Activated CD4-positive, alpha-beta T cell treated with anti-CD3 and anti-CD28 coated beads, Interleukin-2, amount 10 ng/mL, durations not matched to agents 24 days and 14 days (primary cell): ENCODE measurements around the gene HEMK1. TPM values are rescaled to one million over a fixed set of nuclear protein-coding genes. Genes with fewer than 3 reads are reported as not detected.

Experiments used
- DNase-seq: peaks from one replicate; pipeline ENCODE4 v3.0.0; 2022
- H3K27ac Mint-ChIP-seq: one replicate; pipeline ENCODE4 v1.8.0; 2022; ENCODE audit warnings: mild to moderate bottlenecking, mixed read lengths
- H3K27me3 Mint-ChIP-seq: one replicate; pipeline ENCODE4 v1.8.0; 2022; ENCODE audit warnings: mixed read lengths
- H3K36me3 Mint-ChIP-seq: one replicate; pipeline ENCODE4 v1.8.0; 2022; ENCODE audit warnings: low read depth, mild to moderate bottlenecking, mixed read lengths
- H3K4me1 Mint-ChIP-seq: one replicate; pipeline ENCODE4 v1.8.0; 2021; ENCODE audit warnings: mixed read lengths
- H3K4me3 Mint-ChIP-seq: one replicate; pipeline ENCODE4 v1.8.0; 2022; ENCODE audit warnings: mild to moderate bottlenecking, moderate library complexity, mixed read lengths
- H3K9me3 Mint-ChIP-seq: one replicate; pipeline ENCODE4 v1.8.0; 2021; ENCODE audit warnings: mixed read lengths
- intact Hi-C: fragments of 100-400 bp; cut with micrococcal nuclease; formaldehyde crosslinking; loops from one replicate; pipeline ENCODE4 v1.15.1; 2023
- total RNA-seq: library from RNA; stranded (reverse); gene quantifications from 2 replicates; pipeline ENCODE4 v1.2.3, GENCODE V29; 2022

HEMK1 gene
- total RNA-seq, 1 donor from 2014 or later, result 66.0 TPM

DNA sequence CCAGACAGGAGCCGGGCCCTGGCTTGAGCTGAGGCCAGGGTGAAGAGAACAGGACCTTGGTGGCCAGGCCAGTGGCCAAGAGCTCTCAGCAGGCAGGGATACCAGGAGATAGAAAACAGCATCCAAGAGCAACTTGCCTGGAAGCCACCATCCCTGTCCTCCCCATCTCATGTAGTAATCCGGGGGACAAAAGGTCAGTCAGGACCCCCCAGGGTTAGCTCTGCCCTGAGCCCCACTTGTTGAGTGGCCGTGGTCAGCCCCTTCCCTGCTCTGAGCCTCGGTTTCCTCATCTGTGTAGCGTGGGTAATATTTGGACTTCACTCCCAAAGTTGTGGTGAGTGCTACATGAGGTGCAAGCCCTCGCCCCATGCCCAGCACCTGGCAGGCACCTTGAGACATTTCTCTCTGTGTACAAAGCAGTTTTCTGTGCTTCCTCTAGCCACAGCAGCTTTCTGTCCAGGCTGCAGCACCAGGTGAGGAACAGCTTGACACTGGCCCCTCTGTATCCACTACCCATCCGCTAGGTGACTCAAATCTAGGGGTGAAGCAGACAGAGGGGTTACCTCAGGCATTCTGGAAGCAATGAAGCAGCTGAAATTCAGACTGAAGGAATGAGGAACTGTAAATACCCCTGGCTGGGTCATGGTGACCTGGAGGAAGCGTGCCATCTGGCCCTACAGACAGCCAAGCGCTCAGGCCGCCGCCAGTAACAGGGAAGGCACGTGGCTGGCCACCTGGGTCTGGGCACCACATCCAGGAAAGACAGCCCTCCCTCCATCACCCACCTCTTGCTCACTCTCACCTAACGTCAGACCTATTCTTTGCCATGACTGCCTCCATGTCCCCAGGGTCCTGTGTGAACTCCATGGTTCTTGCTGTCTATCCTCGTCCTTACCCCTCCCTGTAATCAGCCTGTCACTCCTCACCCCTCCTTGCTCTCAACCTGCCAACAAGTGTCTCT, 35.6 kb downstream of the HEMK1 start:
- no peaks in the 10 kb centered on the region for H3K27me3 Mint-ChIP-seq
- peak overlapping the region; percentile 93 for H3K4me3 Mint-ChIP-seq
- peaks cover 86% of the 10 kb centered on the region for H3K36me3 Mint-ChIP-seq
- peak overlapping the region; percentile 98 for H3K27ac Mint-ChIP-seq
- H3K9me3 Mint-ChIP-seq, result no peaks in the 10 kb centered on the region
- peak; percentile 68 for DNase-seq
- peaks cover 60% of the 10 kb centered on the region for H3K4me1 Mint-ChIP-seq
- intact Hi-C loops, result loop anchor here (10.0 kb wide), 1 partner anchor 1650 kb away; no protein-coding TSS in a partner anchor

DNA sequence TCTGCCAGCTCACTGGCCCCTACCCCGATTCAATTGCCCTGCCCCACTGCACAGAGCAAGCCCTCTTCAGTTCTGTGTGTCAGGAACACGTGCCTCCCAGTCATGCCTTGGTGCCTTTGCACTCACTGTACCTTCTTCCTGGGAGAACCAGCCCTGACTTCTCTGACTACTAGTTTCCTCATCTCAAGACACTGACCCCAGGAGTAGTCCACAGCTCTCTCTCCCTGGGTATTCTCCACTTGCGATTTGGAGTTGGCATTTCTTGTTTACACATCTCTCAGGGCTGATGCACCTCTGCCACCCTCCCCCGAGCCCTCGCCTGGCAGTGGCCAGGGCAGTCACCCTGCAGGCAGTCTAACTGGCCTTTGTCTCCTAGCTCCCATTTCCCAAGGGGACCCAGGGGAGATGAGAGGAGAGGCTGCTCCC, 36.6 kb downstream of the HEMK1 start:
- intact Hi-C loops, result loop anchor here (10.0 kb wide), 1 partner anchor 1649 kb away; no protein-coding TSS in a partner anchor
- H3K27ac Mint-ChIP-seq, result peak overlapping the region; percentile 98
- peaks cover 50% of the 10 kb centered on the region for H3K4me1 Mint-ChIP-seq
- DNase-seq, result peak; percentile 70
- peaks cover 90% of the 10 kb centered on the region for H3K36me3 Mint-ChIP-seq
- H3K27me3 Mint-ChIP-seq, result no peaks in the 10 kb centered on the region
- no peaks in the 10 kb centered on the region for H3K9me3 Mint-ChIP-seq
- peak overlapping the region; percentile 93 for H3K4me3 Mint-ChIP-seq

DNA sequence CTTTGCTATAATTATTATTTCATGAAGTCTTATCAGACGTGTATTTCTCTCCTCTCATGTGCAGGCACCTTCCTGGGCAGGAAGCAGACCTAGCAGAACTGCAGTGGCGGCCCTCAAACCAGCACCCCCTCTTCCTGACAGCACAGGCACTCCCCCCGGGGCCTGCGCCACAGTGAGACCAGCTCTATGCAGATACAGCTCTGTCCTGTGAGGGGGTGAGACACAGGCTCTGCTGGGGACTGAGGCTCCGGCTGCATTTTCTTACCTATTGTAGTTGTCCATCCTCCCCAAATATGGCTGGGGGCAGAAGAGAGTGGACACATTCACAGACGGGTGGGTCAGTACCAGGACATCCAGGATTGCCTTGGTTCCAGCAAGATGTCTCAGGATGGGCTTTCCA, 37.3 kb downstream of the HEMK1 start:
- Mint-ChIP-seq H3K4me3 (peak overlapping the region; percentile 93), H3K27ac (peak overlapping the region; percentile 98), H3K9me3 (no peaks in the 10 kb centered on the region), H3K4me1 (peaks cover 44% of the 10 kb centered on the region), H3K27me3 (no peaks in the 10 kb centered on the region), H3K36me3 (peaks cover 93% of the 10 kb centered on the region)
- DNase-seq, result peak; percentile 79
- intact Hi-C loops, result loop anchor here (10.0 kb wide), 1 partner anchor 1648 kb away; no protein-coding TSS in a partner anchor

DNA sequence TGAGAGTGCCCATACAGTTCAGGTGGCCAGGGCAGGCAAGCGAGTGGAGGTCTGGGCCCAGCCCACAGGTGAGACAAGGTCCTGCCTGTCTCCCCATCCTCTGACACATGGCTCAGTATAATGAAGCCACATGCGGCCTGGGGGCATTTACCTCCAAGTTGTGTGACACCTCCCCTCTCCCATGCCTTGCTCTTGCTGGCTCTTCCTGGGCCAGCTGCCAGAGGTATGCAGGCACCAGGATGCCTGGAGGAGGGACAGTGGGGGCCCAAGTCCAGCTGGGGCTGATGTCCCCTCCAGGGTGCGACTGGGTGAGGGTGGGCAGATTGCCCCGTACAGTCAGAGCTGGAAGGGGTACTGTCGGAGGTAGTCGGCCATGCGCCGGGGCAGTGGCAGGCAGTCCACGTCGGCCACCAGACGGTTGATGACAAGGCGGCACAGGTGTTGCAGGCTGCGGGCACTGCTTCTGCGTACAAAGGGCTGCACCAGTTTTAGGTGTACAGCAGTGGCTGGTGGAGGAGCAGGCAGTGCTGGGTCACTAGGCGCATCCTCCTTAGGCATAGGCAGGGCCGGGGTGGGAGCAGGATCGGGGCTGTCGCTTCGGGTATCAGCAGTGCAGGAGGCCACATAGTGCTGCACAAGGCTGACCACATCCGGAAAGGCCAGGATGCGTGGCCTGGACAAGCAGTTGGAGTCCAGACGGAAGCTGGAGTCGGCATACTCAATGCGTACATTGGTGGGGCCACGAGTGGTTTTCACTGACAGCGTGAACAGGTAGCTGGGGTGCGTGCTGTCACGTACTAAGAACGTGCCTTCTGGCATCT, 38.2 kb downstream of the HEMK1 start:
- Mint-ChIP-seq H3K27ac (peak overlapping the region; percentile 98), H3K36me3 (peaks cover 97% of the 10 kb centered on the region), H3K9me3 (no peaks in the 10 kb centered on the region), H3K4me3 (peak overlapping the region; percentile 93), H3K4me1 (peaks cover 40% of the 10 kb centered on the region), H3K27me3 (no peaks in the 10 kb centered on the region)
- intact Hi-C loops, result loop anchor here (10.0 kb wide), 1 partner anchor 1647 kb away; no protein-coding TSS in a partner anchor
- peak; percentile 79 for DNase-seq

DNA sequence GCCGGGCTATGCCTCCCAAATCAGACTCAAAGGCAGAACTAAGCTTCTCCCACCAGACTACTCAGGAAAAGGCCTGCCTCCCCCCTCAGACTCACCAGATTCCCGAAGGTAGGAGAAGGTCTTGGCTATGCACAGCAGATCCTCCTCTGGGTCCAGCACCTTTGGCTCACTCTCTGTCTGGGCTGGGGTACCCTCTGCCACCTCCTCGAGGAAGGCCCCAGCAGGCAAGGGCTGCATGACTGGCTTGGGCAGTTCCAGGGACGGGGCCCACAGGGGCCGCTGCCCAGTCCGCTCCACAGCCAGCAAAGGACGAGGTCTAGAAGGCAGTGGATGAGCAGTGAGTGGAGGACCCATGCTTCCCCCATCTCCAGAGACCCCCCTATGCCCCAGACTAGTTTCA, 39.0 kb downstream of the HEMK1 start:
- Mint-ChIP-seq H3K27me3 (no peaks in the 10 kb centered on the region), H3K4me1 (peaks cover 34% of the 10 kb centered on the region), H3K9me3 (no peaks in the 10 kb centered on the region), H3K4me3 (peak overlapping the region; percentile 93), H3K27ac (peak overlapping the region; percentile 98), H3K36me3 (peaks cover 93% of the 10 kb centered on the region)
- DNase-seq, result peak; percentile 69
- intact Hi-C loops, result loop anchor here (10.0 kb wide), 1 partner anchor 1647 kb away; no protein-coding TSS in a partner anchor

DNA sequence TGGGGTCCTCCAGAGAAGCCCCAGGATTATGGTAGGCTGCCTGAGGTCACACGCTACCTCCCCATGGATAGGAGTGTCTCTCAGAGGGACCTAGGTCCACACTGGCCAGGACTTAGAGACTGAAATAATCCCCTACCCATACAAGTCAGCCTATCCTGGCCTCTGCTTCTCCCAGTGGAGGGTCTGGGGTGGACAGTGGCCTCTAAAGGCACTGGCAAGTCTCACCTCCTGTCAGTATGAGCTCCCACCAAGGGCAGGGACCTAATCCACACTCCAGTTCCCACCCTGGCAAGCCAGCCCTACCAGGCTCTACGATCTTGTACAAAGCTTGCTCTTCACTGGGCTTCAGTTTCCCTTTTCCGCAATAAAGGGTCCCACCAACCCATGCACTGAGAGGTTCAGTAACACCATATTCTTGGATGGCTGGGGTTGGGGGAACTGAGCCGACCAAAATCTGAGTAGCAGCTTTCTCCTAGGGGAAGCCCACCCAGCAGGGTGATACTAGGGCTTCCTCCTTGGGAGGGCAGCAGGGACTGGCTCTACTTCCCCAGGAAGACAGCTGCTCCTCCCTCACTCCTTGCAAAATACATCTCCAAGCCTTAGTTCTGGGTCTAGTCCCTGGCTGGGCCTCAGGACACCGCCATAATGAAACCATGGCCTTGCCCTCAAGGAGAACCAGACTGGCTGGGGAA, 39.9 kb downstream of the HEMK1 start:
- Mint-ChIP-seq H3K4me1 (peaks cover 32% of the 10 kb centered on the region), H3K9me3 (no peaks in the 10 kb centered on the region)
- intact Hi-C loops, result loop anchor here (10.0 kb wide), 1 partner anchor 1646 kb away; no protein-coding TSS in a partner anchor

DNA sequence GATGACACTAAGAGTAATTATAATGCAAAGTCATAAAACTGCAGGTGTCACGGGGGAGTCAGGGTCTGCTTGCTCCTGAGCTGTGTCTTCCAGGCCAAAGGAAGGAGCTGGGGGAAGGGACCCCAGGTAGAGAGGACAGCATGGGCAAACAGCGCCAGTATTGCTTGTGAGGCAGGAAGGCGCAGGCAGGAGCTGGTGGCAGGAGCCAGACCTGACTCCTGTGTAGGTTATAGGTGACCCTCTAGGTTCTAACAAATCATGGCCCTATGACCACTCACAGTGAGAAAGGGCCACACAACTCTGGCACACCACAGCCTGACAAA, 40.4 kb downstream of the HEMK1 start:
- H3K27ac Mint-ChIP-seq, result peak overlapping the region; percentile 98
- H3K4me3 Mint-ChIP-seq, result peak overlapping the region; percentile 93
- H3K9me3 Mint-ChIP-seq, result no peaks in the 10 kb centered on the region
- peak; percentile 77 for DNase-seq
- peaks cover 33% of the 10 kb centered on the region for H3K4me1 Mint-ChIP-seq
- intact Hi-C loops, result loop anchor here (5.0 to 10.0 kb wide), 5 partner anchors 272 to 1645 kb away; partner anchors contain the start of genes DUSP7, GNAI2, HYAL3 and NAA80
- no peaks in the 10 kb centered on the region for H3K27me3 Mint-ChIP-seq
- peaks cover 89% of the 10 kb centered on the region for H3K36me3 Mint-ChIP-seq

More for the DNA sequence above, 39.9 kb downstream of the HEMK1 start:
- Mint-ChIP-seq H3K27me3 (no peaks in the 10 kb centered on the region), H3K27ac (peak overlapping the region; percentile 98), H3K36me3 (peaks cover 91% of the 10 kb centered on the region), H3K4me3 (peak overlapping the region; percentile 93)
- DNase-seq, result peak; percentile 69

DNA sequence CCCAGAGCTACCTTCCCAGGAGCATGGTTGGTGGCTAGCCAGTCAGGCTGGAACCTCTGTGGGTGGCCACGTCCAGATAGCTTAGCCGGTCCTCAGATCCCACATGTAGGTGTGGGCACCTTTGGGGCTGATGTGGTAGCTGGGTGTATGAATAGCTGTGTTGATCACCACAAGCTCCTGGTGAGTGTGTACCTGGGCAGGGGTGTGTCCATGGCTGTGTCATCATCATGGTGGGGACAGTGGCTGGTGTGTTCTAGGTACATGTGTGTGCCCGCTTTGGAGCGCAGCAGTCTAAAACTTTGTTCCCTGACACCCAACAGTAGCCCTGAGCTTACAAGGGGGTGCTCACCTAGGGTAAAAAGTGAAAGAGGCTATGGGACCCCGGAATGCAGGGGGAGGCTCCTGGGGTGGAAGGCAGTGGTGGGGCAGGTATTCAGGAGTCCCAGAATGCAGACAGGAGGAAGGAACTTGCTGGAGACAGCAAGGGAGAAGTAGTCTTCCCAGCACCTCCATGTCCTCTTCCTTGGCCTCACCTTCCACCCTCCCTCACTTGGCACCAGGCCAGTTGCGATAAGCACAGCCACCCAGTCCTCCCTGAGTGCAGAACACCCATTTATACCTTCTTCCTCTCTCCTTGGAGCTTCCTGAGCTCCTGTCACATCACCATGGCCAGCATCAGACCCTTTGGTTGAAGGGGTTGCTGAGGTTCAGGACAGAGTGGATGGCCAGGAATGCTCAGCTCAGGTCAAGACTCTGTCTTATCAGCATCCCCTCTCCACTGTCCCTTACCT, 41.1 kb downstream of the HEMK1 start:
- peak overlapping the region; percentile 98 for H3K27ac Mint-ChIP-seq
- no peaks in the 10 kb centered on the region for H3K27me3 Mint-ChIP-seq
- peak overlapping the region; percentile 93 for H3K4me3 Mint-ChIP-seq
- peaks cover 32% of the 10 kb centered on the region for H3K4me1 Mint-ChIP-seq
- peak; percentile 81 for DNase-seq
- H3K36me3 Mint-ChIP-seq, result peaks cover 83% of the 10 kb centered on the region
- no peaks in the 10 kb centered on the region for H3K9me3 Mint-ChIP-seq
- intact Hi-C loops, result loop anchor here (5.0 to 10.0 kb wide), 4 partner anchors 273 to 1444 kb away; partner anchors contain the start of genes DUSP7, GNAI2, HYAL3 and NAA80

DNA sequence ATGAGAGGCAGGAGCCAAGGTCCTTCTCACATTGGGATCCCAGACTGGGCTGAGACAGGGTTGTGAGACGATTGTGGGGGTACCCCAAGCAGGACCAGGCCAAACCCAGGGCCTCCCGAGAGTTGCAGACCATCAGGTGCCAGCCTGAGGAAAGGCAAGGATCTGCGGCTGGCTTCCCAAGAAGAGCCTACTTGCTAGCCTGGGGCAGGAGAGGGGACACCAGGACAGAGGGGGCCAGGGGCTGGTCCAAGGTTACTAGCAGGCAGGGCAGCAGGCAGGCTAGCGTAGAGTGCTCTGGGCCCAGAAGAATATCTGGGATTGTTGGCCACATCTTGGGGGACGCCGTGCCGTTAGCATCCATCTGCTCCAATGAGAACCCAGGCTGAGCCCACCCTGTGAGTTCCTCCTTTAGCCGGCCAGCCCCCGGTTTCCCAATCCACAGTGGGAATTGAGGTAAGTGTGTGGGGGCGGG, 41.7 kb downstream of the HEMK1 start:
- DNase-seq, result no peak
- intact Hi-C loops, result loop anchor here (1.0 to 10.0 kb wide), 6 partner anchors 10 to 1444 kb away; partner anchors contain the start of genes DUSP7, GNAI2, HYAL3 and NAA80
- H3K4me1 Mint-ChIP-seq, result peaks cover 32% of the 10 kb centered on the region

DNA sequence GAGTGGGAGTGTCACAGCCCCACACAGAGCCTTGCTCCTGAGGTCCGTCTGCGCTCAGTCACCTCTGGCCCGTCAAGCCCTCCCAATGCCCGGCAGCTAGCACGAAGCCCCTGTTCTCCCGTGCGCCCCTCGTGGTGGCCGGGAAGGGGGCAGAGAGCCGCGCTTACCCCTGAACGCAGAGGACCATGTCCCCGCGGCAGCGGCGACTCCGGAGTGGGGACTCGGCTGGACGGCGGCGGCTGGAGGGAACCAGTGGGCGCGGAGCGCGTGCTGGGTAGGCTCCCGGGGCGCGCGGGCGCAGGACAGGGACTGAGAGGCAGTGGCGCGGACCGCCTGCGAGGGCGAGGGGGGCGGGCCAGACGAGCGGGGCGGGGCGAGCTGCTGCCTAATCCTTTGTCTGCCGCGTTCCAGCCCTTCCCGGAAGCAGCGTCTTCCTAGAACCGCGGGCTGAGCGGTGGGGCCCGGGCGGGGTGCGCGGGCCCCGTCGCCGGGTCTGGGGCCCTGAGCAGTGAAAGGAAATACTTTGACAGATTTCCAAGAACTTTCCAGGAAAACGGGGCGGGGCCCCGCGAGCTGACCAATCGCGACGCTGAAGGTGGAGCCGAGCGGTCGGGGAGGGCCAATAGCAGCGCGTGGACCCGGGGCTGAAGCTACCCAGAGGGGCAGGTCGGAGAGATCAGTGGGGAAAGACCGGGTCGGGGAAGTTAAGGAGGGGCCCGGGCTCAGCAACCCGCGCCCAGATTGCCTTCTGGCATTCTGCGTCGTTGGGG, 42.3 kb downstream of the HEMK1 start, which contains the start of gene CISH:
TSS of gene CISH (minus strand) at position 311 of the 770 bp plus-strand sequence. CDS start at position 187, 124 bp downstream.
- Mint-ChIP-seq H3K36me3 (peaks cover 76% of the 10 kb centered on the region), H3K4me1 (peaks cover 37% of the 10 kb centered on the region), H3K9me3 (no peaks in the 10 kb centered on the region), H3K27me3 (no peaks in the 10 kb centered on the region), H3K4me3 (peak within 1 kb of the TSS; percentile 93), H3K27ac (peak within 1 kb of the TSS; percentile 98)
- peak; percentile 100 for DNase-seq
- intact Hi-C loops, result loop anchor here (1.0 to 10.0 kb wide), 6 partner anchors 10 to 1443 kb away; partner anchors contain the start of genes DUSP7, GNAI2, HYAL3 and NAA80

More for the DNA sequence above, 41.7 kb downstream of the HEMK1 start:
- peaks cover 77% of the 10 kb centered on the region for H3K36me3 Mint-ChIP-seq
- H3K4me3 Mint-ChIP-seq, result peak overlapping the region; percentile 93
- H3K27ac Mint-ChIP-seq, result peak overlapping the region; percentile 98
- H3K27me3 Mint-ChIP-seq, result no peaks in the 10 kb centered on the region
- no peaks in the 10 kb centered on the region for H3K9me3 Mint-ChIP-seq

DNA sequence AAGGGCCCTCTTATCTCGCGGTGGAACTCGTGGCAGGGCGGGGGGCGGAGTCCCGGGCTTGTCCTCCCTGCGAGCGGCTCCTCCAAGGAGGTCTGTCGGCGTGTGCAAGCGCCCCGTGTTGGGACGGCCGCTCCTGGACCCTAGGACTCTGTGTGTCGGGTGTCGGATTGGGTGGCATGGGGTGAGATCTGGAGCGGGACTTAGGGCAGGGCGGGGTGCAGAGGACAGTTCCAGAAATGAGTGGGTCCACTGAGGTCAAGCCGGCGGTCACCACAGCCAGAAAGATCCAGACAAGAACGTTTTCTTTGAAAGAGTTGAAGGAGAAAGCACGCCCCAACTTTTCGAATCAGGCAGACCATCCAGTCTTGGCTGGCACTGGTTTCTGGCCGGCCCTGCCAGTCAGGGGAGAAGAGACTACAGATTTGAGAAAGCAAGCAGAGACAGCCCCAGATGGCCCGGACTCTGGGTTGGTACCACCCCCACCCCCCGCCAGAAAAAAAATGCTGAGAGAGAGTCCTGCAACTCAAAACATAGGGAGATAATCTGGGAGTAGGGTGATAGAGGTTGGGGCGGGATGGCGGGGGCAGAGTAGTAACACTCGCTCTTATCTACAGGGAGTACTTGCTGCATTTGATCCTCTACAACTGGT, 43.0 kb downstream of the HEMK1 start:
- H3K4me3 Mint-ChIP-seq, result peak overlapping the region; percentile 93
- intact Hi-C loops, result loop anchor here (5.0 to 10.0 kb wide), 4 partner anchors 275 to 1442 kb away; partner anchors contain the start of genes DUSP7, GNAI2, HYAL3 and NAA80
- DNase-seq, result no peak
- H3K9me3 Mint-ChIP-seq, result no peaks in the 10 kb centered on the region
- H3K36me3 Mint-ChIP-seq, result peaks cover 69% of the 10 kb centered on the region
- H3K27me3 Mint-ChIP-seq, result no peaks in the 10 kb centered on the region
- H3K4me1 Mint-ChIP-seq, result peaks cover 38% of the 10 kb centered on the region
- H3K27ac Mint-ChIP-seq, result peak overlapping the region; percentile 96
